A204.1 (cell line): ENCODE data around the gene ARMC5.
"Not testable (repeated sequence)": the region's sequence is repeated elsewhere in the genome, so short reads cannot be mapped to it uniquely, and the experiment has no call there.

Experiments
- FAIRE-seq: peaks from 2 replicates; lab custom pipeline; 2012; peaks lifted over from hg19 to GRCh38; lab: Jason Lieb, UNC

ARMC5 gene

GRCh38 chr16:31478956-31479355 is 19.7 kb downstream of the ARMC5 start:
- FAIRE-seq = no peak

GRCh38 chr16:31479751-31480150 is 20.4 kb downstream of the ARMC5 start:
- FAIRE-seq = no peak

- FAIRE-seq = no peak
These were observed 21.7 kb downstream of the ARMC5 start for GRCh38 chr16:31480851-31481536.

GRCh38 chr16:31483081-31483480 is 23.8 kb downstream of the ARMC5 start, which contains the start of gene SLC5A2:
SLC5A2 (plus strand) TSS chr16:31483123; CDS start chr16:31483137, 14 bp downstream.
- FAIRE-seq = no peak

- not testable (repeated sequence) for FAIRE-seq
These were observed 24.7 kb downstream of the ARMC5 start for GRCh38 chr16:31484048-31484447.

GRCh38 chr16:31484491-31485171 is 25.3 kb downstream of the ARMC5 start:
- no peak for FAIRE-seq

- no peak for FAIRE-seq
These were observed 26.3 kb downstream of the ARMC5 start for GRCh38 chr16:31485571-31485970.

GRCh38 chr16:31486045-31486444 is 26.7 kb downstream of the ARMC5 start:
- FAIRE-seq = no peak

- no peak for FAIRE-seq
These were observed 27.9 kb downstream of the ARMC5 start for GRCh38 chr16:31487071-31487719.

GRCh38 chr16:31487720-31488467 is 28.6 kb downstream of the ARMC5 start:
- FAIRE-seq = no peak

GRCh38 chr16:31488468-31489297 is 29.4 kb downstream of the ARMC5 start:
- FAIRE-seq = no peak

- FAIRE-seq = no peak
These were observed 29.9 kb downstream of the ARMC5 start for GRCh38 chr16:31489298-31489564.

GRCh38 chr16:31489616-31490584 is 30.6 kb downstream of the ARMC5 start:
- no peak for FAIRE-seq

- FAIRE-seq = no peak
These were observed 32.6 kb downstream of the ARMC5 start for GRCh38 chr16:31491778-31492418.

- no peak for FAIRE-seq
These were observed 34.3 kb downstream of the ARMC5 start for GRCh38 chr16:31493506-31494125.

- no peak for FAIRE-seq
These were observed 37.4 kb downstream of the ARMC5 start for GRCh38 chr16:31496670-31497069.

GRCh38 chr16:31498493-31498892 is 39.2 kb downstream of the ARMC5 start:
- FAIRE-seq = no peak

- FAIRE-seq = no peak
These were observed 40.6 kb downstream of the ARMC5 start for GRCh38 chr16:31499928-31500327.

GRCh38 chr16:31501226-31501965 is 42.1 kb downstream of the ARMC5 start:
- no peak for FAIRE-seq
